Measurements from ENCODE around the gene RUNX3. TPM values are rescaled to one million over a fixed set of nuclear protein-coding genes. Genes with fewer than 3 reads are reported as not detected.

Gene RUNX3
- total and polyA plus RNA-seq, 2 donors (not counting 1 experiment from before 2014, with no cell fraction given): 86.0 to 127 TPM

DNA sequence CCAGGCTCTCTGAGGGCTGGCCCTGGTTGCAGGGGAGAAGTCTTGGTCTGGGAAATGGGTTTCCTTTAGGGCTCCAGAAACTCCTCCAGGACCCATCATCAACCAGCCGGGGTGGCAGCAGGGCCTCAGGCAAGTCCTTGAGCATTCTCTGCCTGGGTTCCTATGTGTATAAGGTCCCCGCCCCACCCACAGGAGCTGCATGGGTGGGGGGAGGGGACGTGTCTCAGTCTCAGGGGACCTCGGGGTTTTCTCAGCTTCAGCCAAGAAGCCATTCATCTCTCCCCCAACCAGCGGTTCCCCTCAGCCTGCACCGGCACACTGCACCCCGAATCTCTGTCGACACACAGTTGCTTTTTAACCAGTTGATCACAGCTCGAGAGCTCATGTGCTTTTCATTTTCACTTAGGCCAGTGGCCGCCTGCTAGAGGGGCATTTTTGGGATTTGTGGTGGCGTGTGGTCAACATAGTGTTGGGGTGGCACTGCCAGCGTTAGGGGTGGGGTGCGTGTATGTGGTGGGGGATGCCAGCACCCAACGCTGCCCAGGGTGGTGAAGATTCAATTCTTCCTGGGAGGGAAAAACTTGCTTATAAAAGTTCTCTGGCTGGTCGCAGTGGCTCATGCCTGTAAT is 6.5 kb downstream of the RUNX3 start:
- CTCF ChIA-PET: interaction anchor here (0.9 to 14.6 kb wide), 4 partner anchors 40 to 177 kb away, joined by 5 to 320 read pairs (median 58); no protein-coding TSS in a partner anchor

More for the DNA sequence above, 6.5 kb downstream of the RUNX3 start:
- Histone ChIP-seq H3K4me2 (replicated peaks; ENCODE audit: low read depth, low read length, poor library complexity, severe bottlenecking) (peak overlapping the region; percentile 81), H3K4me3 (ENCODE audit: control extremely low read depth in 1 of 5, extremely low read depth in 1 of 5, insufficient read depth in 1 of 5, low read depth in 2 of 5, low read length in 4 of 5) (peak overlapping the region in 4 of 5 experiments; percentile 11 to 89 (median 18)), H3K36me3 (replicated peaks in 1 of 2; ENCODE audit: control extremely low read depth in 1 of 2, control insufficient read depth in 1 of 2, extremely low read depth in 1 of 2, insufficient read depth in 2 of 2, low read length in 1 of 2) (peaks cover 7 to 74% of the 10 kb centered on the region in 2 experiments), H3K9me3 (ENCODE audit: control extremely low read depth in 1 of 3, control insufficient read depth in 2 of 3, insufficient read depth in 1 of 3, low read length in 2 of 3) (no peaks in the 10 kb centered on the region), H4K20me1 (ENCODE audit: control insufficient read depth, insufficient read depth, low read length, poor library complexity, severe bottlenecking) (peaks cover 100% of the 10 kb centered on the region), H3K9ac (ENCODE audit: low read length) (peak overlapping the region; percentile 30), H2AFZ (ENCODE audit: insufficient read depth, low read depth, low read length, poor library complexity, severe bottlenecking) (no peak overlapping the region), H3K4me1 (ENCODE audit: control insufficient read depth in 2 of 2, insufficient read depth in 2 of 2, low read length in 2 of 2) (peaks cover 63 to 76% of the 10 kb centered on the region in 2 donors), H3K79me2 (ENCODE audit: control insufficient read depth, insufficient read depth, low read length) (peaks cover 100% of the 10 kb centered on the region), H3K27ac (ENCODE audit: low read length in 2 of 2) (peak overlapping the region; percentile 49 to 95), H3K27me3 (replicated peaks in 1 of 4; ENCODE audit: control extremely low read depth in 1 of 4, control insufficient read depth in 3 of 4, insufficient read depth in 4 of 4, low read length in 3 of 4) (no peaks in the 10 kb centered on the region)
- Mint-ChIP-seq H3K27me3 (no peaks in the 10 kb centered on the region), H3K4me3 (peak overlapping the region; percentile 90), H3K9me3 (ENCODE audit: insufficient read depth) (no peaks in the 10 kb centered on the region), H3K27ac (peak overlapping the region; percentile 91), H3K4me1 (peaks cover 81% of the 10 kb centered on the region)
- peak; percentile 88 for DNase-seq
- peak; percentile 75 for ATAC-seq (ENCODE audit: low read depth)
- POLR2A ChIA-PET: interaction anchor here (0.7 to 1.5 kb wide), 7 partner anchors 9 to 115 kb away, joined by 3 to 6 read pairs (median 4); no protein-coding TSS in a partner anchor
- TF ChIP-seq, protein P1, sequence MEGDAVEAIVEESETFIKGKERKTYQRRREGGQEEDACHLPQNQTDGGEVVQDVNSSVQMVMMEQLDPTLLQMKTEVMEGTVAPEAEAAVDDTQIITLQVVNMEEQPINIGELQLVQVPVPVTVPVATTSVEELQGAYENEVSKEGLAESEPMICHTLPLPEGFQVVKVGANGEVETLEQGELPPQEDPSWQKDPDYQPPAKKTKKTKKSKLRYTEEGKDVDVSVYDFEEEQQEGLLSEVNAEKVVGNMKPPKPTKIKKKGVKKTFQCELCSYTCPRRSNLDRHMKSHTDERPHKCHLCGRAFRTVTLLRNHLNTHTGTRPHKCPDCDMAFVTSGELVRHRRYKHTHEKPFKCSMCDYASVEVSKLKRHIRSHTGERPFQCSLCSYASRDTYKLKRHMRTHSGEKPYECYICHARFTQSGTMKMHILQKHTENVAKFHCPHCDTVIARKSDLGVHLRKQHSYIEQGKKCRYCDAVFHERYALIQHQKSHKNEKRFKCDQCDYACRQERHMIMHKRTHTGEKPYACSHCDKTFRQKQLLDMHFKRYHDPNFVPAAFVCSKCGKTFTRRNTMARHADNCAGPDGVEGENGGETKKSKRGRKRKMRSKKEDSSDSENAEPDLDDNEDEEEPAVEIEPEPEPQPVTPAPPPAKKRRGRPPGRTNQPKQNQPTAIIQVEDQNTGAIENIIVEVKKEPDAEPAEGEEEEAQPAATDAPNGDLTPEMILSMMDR (IDR thresholded peaks at IDR 0.05): no peak
- no peak for TF ChIP-seq EZH2 (IDR thresholded peaks at IDR 0.05; ENCODE audit: borderline replicate concordance, insufficient read depth, low read depth, low read length, poor library complexity, severe bottlenecking)
- WGBS (ENCODE audit: insufficient coverage): 36% methylated on average over 10 of the region's 15 CpGs
- intact Hi-C loops (cut with micrococcal nuclease): no loop called here
